KMS-11 (cell line): ENCODE measurements around the gene TPD52L2.

Experiments
- H2AFZ ChIP-seq: fragments of 200-600 bp; sonication (generic); 2 replicates; pipeline ENCODE4 v1.6.1; 2016; ENCODE audit warnings: antibody characterized with exemption, mixed run types, low read depth
- H3K27ac ChIP-seq: fragments of 200-600 bp; sonication (generic); 2 replicates; pipeline ENCODE4 v1.6.1; 2016; ENCODE audit warnings: mild to moderate bottlenecking, mixed run types
- H3K27me3 ChIP-seq: fragments of 200-600 bp; sonication (generic); 2 replicates; pipeline ENCODE4 v1.6.1; 2017; ENCODE audit warnings: mild to moderate bottlenecking, low read depth, mixed run types, moderate library complexity; ENCODE audit not compliant: insufficient read depth
- H3K36me3 ChIP-seq: fragments of 200-600 bp; sonication (generic); 2 replicates; pipeline ENCODE4 v1.6.1; 2017; ENCODE audit warnings: mild to moderate bottlenecking, mixed run types; ENCODE audit not compliant: insufficient read depth
- H3K4me1 ChIP-seq: fragments of 200-600 bp; sonication (generic); 2 replicates; pipeline ENCODE4 v1.6.1; 2016; ENCODE audit warnings: mild to moderate bottlenecking, low read depth, mixed run types; ENCODE audit not compliant: poor library complexity, severe bottlenecking
- H3K4me2 ChIP-seq: fragments of 200-600 bp; sonication (generic); 2 replicates; pipeline ENCODE4 v1.7.0; 2016; ENCODE audit warnings: mild to moderate bottlenecking, mixed run types
- H3K4me3 ChIP-seq: fragments of 200-600 bp; sonication (generic); IDR thresholded peaks from 2 replicates; pipeline ENCODE4 v1.6.1; 2017; ENCODE audit warnings: low read depth, low read length, mixed read lengths; ENCODE audit not compliant: insufficient read depth
- H3K79me2 ChIP-seq: fragments of 200-600 bp; sonication (generic); 2 replicates; pipeline ENCODE4 v1.6.1; 2016; ENCODE audit warnings: low read depth, mixed run types; ENCODE audit not compliant: insufficient read depth
- H3K9ac ChIP-seq: fragments of 200-600 bp; sonication (generic); 2 replicates; pipeline ENCODE4 v1.6.1; 2016; ENCODE audit warnings: mild to moderate bottlenecking, mixed run types
- H4K20me1 ChIP-seq: fragments of 200-600 bp; sonication (generic); 2 replicates; pipeline ENCODE4 v1.6.1; 2016; ENCODE audit warnings: mild to moderate bottlenecking, mixed run types; ENCODE audit not compliant: insufficient read depth
- CTCF ChIP-seq: fragments of 200-600 bp; sonication (generic); conservative IDR thresholded peaks from 2 replicates; pipeline ENCODE4 v1.6.1; 2017; ENCODE audit warnings: low read depth, mild to moderate bottlenecking, antibody characterized with exemption, low read length, moderate library complexity, mixed read lengths

TPD52L2 gene

GRCh38 chr20:63940071-63940471, 75.0 kb downstream of the TPD52L2 start:
- H3K9ac ChIP-seq: no peak overlapping the region
- no peak overlapping the region for H3K4me3 ChIP-seq
- no peaks in the 10 kb centered on the region; the same call in 1 of the 2 replicates for H3K36me3 ChIP-seq
- H3K4me1 ChIP-seq: no peaks in the 10 kb centered on the region
- no peak overlapping the region for H2AFZ ChIP-seq
- no peak overlapping the region for H3K27ac ChIP-seq
- no peaks in the 10 kb centered on the region for H3K79me2 ChIP-seq
- H4K20me1 ChIP-seq: no peaks in the 10 kb centered on the region
- TF ChIP-seq CTCF: no peak
- H3K27me3 ChIP-seq: no peaks in the 10 kb centered on the region
- H3K4me2 ChIP-seq: no peak overlapping the region

- H3K36me3 ChIP-seq: no peaks in the 10 kb centered on the region; the same call in 1 of the 2 replicates
- no peaks in the 10 kb centered on the region for H3K4me1 ChIP-seq
- no peaks in the 10 kb centered on the region for H3K79me2 ChIP-seq
- H3K27me3 ChIP-seq: no peaks in the 10 kb centered on the region
- no peak overlapping the region for H3K9ac ChIP-seq
- H3K4me3 ChIP-seq: no peak overlapping the region
- H4K20me1 ChIP-seq: no peaks in the 10 kb centered on the region
- no peak overlapping the region for H2AFZ ChIP-seq
- no peak for TF ChIP-seq CTCF
- H3K27ac ChIP-seq: no peak overlapping the region
- no peak overlapping the region for H3K4me2 ChIP-seq
Measured at GRCh38 chr20:63940472-63941266, 75.6 kb downstream of the TPD52L2 start.
